HEK293 (cell line): ENCODE measurements around the gene CNTNAP3.
"Not testable (repeated sequence)": the region's sequence is repeated elsewhere in the genome, so short reads cannot be mapped to it uniquely, and the experiment has no call there.

Experiments used
- CTCF ChIA-PET: fragments of 350-600 bp; formaldehyde crosslinking; extraction: SDS; loops from one replicate; lab custom pipeline; 2021; ENCODE audit warnings: antibody characterized with exemption; lab: Yijun Ruan, JAX
- POLR2A ChIA-PET: fragments of 300-600 bp; formaldehyde crosslinking; extraction: SDS; loops from one replicate; lab custom pipeline; 2020; ENCODE audit warnings: antibody characterized with exemption, inconsistent platforms; lab: Yijun Ruan, JAX
- H3K27ac ChIP-seq: fragments of 200-500 bp; sonication (Bioruptor generic); 2 replicates; pipeline ENCODE4 v1.5.1; 2014; ENCODE audit warnings: low read depth, low read length, control low read depth, inconsistent platforms; ENCODE audit errors: extremely low read depth
- H3K36me3 ChIP-seq, 2 experiments: fragments of 200-500 bp in 1 of 2; sonication (Bioruptor generic) in 1 of 2; 1 replicate in 1 of 2; 2 replicates in 1 of 2; pipeline ENCODE4 v1.5.1; 2014 to 2017; ENCODE audit warnings: inconsistent platforms in 2 of 2, low read length in 2 of 2; ENCODE audit not compliant: control insufficient read depth in 2 of 2, insufficient read depth in 1 of 2
- H3K4me1 ChIP-seq: fragments of 200-500 bp; sonication (Bioruptor generic); 2 replicates; pipeline ENCODE4 v1.5.1; 2014; ENCODE audit warnings: mild to moderate bottlenecking, low read length, inconsistent platforms; ENCODE audit not compliant: control insufficient read depth, insufficient read depth
- H3K4me3 ChIP-seq: 2 replicates; pipeline ENCODE4 v1.5.1; 2011; ENCODE audit warnings: low read depth, mild to moderate bottlenecking, control low read depth, low read length, moderate library complexity
- H3K9me3 ChIP-seq: fragments of 200-500 bp; sonication (Bioruptor generic); 2 replicates; pipeline ENCODE4 v1.5.1; 2014; ENCODE audit warnings: low read depth, low read length, inconsistent platforms; ENCODE audit not compliant: control insufficient read depth, insufficient read depth

Gene CNTNAP3

GRCh38 chr9:39041774-39042173 is 246.2 kb downstream of the CNTNAP3 start:
- H3K9me3 ChIP-seq, H3K4me3 ChIP-seq, H3K27ac ChIP-seq, POLR2A ChIA-PET, CTCF ChIA-PET, H3K4me1 ChIP-seq, H3K36me3 ChIP-seq: not testable (repeated sequence)

- H3K27ac ChIP-seq, H3K9me3 ChIP-seq, CTCF ChIA-PET, H3K36me3 ChIP-seq, H3K4me3 ChIP-seq, POLR2A ChIA-PET, H3K4me1 ChIP-seq: not testable (repeated sequence)
These were observed 248.8 kb downstream of the CNTNAP3 start for GRCh38 chr9:39039148-39039547.

- POLR2A ChIA-PET, H3K4me3 ChIP-seq, H3K36me3 ChIP-seq, H3K27ac ChIP-seq, H3K4me1 ChIP-seq, H3K9me3 ChIP-seq, CTCF ChIA-PET: not testable (repeated sequence)
These were observed 249.7 kb downstream of the CNTNAP3 start for GRCh38 chr9:39038221-39038620.

- H3K36me3 ChIP-seq, H3K4me1 ChIP-seq, H3K27ac ChIP-seq, H3K9me3 ChIP-seq, CTCF ChIA-PET, H3K4me3 ChIP-seq: not testable (repeated sequence)
- POLR2A ChIA-PET = interaction anchor here (0.7 kb wide), 1 partner anchor 361 kb away, joined by 5 read pairs; no protein-coding TSS in a partner anchor
These were observed 254.1 kb downstream of the CNTNAP3 start for GRCh38 chr9:39033849-39034248.

GRCh38 chr9:39030204-39031019 is 257.6 kb downstream of the CNTNAP3 start:
- H3K4me3 ChIP-seq, H3K27ac ChIP-seq, H3K36me3 ChIP-seq, H3K4me1 ChIP-seq, H3K9me3 ChIP-seq, POLR2A ChIA-PET: not testable (repeated sequence)
- CTCF ChIA-PET = interaction anchor here (0.6 kb wide), 1 partner anchor 303 kb away, joined by 5 read pairs; no protein-coding TSS in a partner anchor

- H3K27ac ChIP-seq, H3K9me3 ChIP-seq, H3K4me3 ChIP-seq, POLR2A ChIA-PET, H3K36me3 ChIP-seq, CTCF ChIA-PET, H3K4me1 ChIP-seq: not testable (repeated sequence)
These were observed 259.1 kb downstream of the CNTNAP3 start for GRCh38 chr9:39028855-39029254.

GRCh38 chr9:39028168-39028567 is 259.8 kb downstream of the CNTNAP3 start:
- POLR2A ChIA-PET = interaction anchor here (0.6 kb wide), 1 partner anchor 11 kb away, joined by 4 read pairs; no protein-coding TSS in a partner anchor
- CTCF ChIA-PET, H3K27ac ChIP-seq, H3K4me1 ChIP-seq, H3K9me3 ChIP-seq, H3K36me3 ChIP-seq, H3K4me3 ChIP-seq: not testable (repeated sequence)

GRCh38 chr9:39025911-39026588 is 261.9 kb downstream of the CNTNAP3 start:
- CTCF ChIA-PET, H3K9me3 ChIP-seq, H3K36me3 ChIP-seq: not testable (repeated sequence)

More at GRCh38 chr9:39025911-39026588, 261.9 kb downstream of the CNTNAP3 start:
- H3K4me3 ChIP-seq, H3K27ac ChIP-seq, POLR2A ChIA-PET, H3K4me1 ChIP-seq: not testable (repeated sequence)
